Suprapubic skin (tissue), 4 donors: ENCODE measurements around the gene NEK2.

ENCODE experiments used
- EP300 ChIP-seq: sonication (generic); formaldehyde crosslinking; IDR thresholded peaks from one replicate; pipeline ENCODE4 v1.6.1; 2017; ENCODE audit warnings: antibody characterized with exemption
- POLR2A ChIP-seq, 2 donors: fragments of 450-650 bp; IDR thresholded peaks; one replicate each; pipeline ENCODE4 v1.6.1; 2017; ENCODE audit warnings: antibody characterized with exemption in 2 of 2, mild to moderate bottlenecking in 2 of 2, moderate library complexity in 2 of 2
- POLR2AphosphoS5 ChIP-seq, 3 donors: sonication (generic); formaldehyde crosslinking; IDR thresholded peaks; one replicate each; pipeline ENCODE4 v1.6.1; 2017; ENCODE audit warnings: antibody characterized with exemption in 3 of 3
- TF ChIP-seq, protein P1 (sequence below), 2 donors: fragments of 200-600 bp in 1 of 2; fragments of 450-650 bp in 1 of 2; sonication (generic) in 1 of 2; IDR thresholded peaks; one replicate each; pipeline ENCODE4 v1.5.1; 2016 to 2019; ENCODE audit warnings: antibody characterized with exemption in 2 of 2, mild to moderate bottlenecking in 1 of 2, moderate library complexity in 1 of 2

GRCh38 chr1:211714154-211714553, 38.7 kb upstream of the NEK2 start:
- TF ChIP-seq, protein P1, sequence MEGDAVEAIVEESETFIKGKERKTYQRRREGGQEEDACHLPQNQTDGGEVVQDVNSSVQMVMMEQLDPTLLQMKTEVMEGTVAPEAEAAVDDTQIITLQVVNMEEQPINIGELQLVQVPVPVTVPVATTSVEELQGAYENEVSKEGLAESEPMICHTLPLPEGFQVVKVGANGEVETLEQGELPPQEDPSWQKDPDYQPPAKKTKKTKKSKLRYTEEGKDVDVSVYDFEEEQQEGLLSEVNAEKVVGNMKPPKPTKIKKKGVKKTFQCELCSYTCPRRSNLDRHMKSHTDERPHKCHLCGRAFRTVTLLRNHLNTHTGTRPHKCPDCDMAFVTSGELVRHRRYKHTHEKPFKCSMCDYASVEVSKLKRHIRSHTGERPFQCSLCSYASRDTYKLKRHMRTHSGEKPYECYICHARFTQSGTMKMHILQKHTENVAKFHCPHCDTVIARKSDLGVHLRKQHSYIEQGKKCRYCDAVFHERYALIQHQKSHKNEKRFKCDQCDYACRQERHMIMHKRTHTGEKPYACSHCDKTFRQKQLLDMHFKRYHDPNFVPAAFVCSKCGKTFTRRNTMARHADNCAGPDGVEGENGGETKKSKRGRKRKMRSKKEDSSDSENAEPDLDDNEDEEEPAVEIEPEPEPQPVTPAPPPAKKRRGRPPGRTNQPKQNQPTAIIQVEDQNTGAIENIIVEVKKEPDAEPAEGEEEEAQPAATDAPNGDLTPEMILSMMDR (IDR thresholded peaks at IDR 0.05) = no peak
- TF ChIP-seq POLR2A (IDR thresholded peaks at IDR 0.05) = no peak
- TF ChIP-seq POLR2AphosphoS5 (IDR thresholded peaks at IDR 0.05) = no peak
- TF ChIP-seq EP300 = no peak
